RWPE2 (cell line): ENCODE data around the gene INPP5E.

Source experiments
- ATAC-seq: fragments of 200-7000 bp; cut with Tn5 transposase; 3 replicates; pipeline ENCODE4 v1.9.1; 2021; ENCODE audit warnings: low read depth
- DNase-seq: peaks from one replicate; pipeline ENCODE4 v3.0.0-alpha.2; 2020; ENCODE audit warnings: low spot score
- H3K27ac ChIP-seq: fragments of 450-650 bp; 2 replicates; pipeline ENCODE4 v1.5.1; 2017; ENCODE audit warnings: mild to moderate bottlenecking; ENCODE audit not compliant: poor library complexity, severe bottlenecking
- H3K27me3 ChIP-seq: fragments of 250-450 bp; sonication (Bioruptor Pico); 2 replicates; pipeline ENCODE4 v1.5.1; 2021; ENCODE audit warnings: mild to moderate bottlenecking, moderate library complexity; ENCODE audit not compliant: insufficient read depth, poor library complexity, severe bottlenecking
- H3K36me3 ChIP-seq: fragments of 250-450 bp; sonication (Bioruptor Pico); 2 replicates; pipeline ENCODE4 v1.5.1; 2020; ENCODE audit warnings: low read depth, mild to moderate bottlenecking, moderate library complexity
- H3K4me1 ChIP-seq: fragments of 250-450 bp; sonication (Bioruptor Pico); 2 replicates; pipeline ENCODE4 v1.5.1; 2021; ENCODE audit warnings: mild to moderate bottlenecking, moderate library complexity; ENCODE audit not compliant: insufficient read depth, poor library complexity, severe bottlenecking
- H3K4me3 ChIP-seq: fragments of 250-450 bp; sonication (Bioruptor Pico); 2 replicates; pipeline ENCODE4 v1.5.1; 2021; ENCODE audit warnings: mild to moderate bottlenecking, moderate library complexity; ENCODE audit not compliant: severe bottlenecking
- H3K9me3 ChIP-seq: fragments of 250-450 bp; sonication (Bioruptor Pico); 2 replicates; pipeline ENCODE4 v1.5.1; 2021; ENCODE audit warnings: mild to moderate bottlenecking, moderate library complexity; ENCODE audit not compliant: severe bottlenecking
- TF ChIP-seq, protein P1 (sequence below): fragments of 450-650 bp; IDR thresholded peaks from one replicate; pipeline ENCODE4 v1.5.1; 2017; ENCODE audit warnings: mild to moderate bottlenecking, moderate library complexity; ENCODE audit not compliant: poor library complexity, severe bottlenecking

INPP5E gene

DNA sequence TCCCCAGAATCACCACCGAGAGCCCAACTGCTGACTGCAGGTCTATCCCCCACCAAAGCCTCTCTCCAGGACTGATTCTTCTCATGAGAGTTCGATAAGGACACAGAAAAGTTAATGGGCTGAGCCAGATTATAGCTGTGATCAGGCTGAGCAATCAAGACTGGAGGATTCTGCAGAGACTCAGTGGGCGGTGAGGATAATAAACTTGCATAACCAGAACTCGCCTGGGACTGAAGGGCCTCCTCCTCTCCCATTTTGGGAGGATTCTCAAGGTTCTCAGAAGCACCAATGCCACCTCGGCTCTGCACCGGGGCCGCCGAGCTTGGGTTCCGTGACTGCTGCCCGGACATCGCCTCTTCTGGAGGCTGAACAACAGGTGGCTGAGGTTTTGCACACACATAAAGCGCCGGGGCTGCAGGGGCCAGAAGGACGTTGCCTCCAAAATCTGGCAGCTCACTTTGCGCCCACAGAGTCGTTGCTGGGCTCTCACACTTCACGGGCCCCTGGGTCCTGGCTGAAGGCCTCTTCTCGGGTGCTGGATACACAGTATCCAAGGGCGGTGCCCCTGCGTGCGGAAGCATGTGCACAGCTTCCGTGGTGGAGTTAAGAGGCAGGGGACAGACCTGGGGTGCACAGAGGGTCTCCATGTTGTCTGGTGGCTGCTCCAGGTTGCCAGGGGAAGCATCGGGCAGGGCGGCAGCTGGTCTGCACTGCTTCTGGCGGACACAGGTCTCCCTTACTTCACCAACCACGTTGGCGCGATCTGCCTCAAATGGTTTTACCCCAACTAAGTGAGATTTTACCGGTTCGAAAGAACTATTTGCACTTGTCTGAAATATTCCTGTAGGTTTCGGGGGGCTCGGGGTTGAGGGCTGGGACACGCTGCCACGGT is 35.6 kb upstream of the INPP5E start:
- Histone ChIP-seq H3K4me1 (no peaks in the 10 kb centered on the region), H3K9me3 (no peaks in the 10 kb centered on the region), H3K4me3 (no peak overlapping the region), H3K36me3 (peaks cover 99% of the 10 kb centered on the region), H3K27me3 (no peaks in the 10 kb centered on the region), H3K27ac (no peak overlapping the region)
- ATAC-seq, result no peak
- TF ChIP-seq, protein P1, sequence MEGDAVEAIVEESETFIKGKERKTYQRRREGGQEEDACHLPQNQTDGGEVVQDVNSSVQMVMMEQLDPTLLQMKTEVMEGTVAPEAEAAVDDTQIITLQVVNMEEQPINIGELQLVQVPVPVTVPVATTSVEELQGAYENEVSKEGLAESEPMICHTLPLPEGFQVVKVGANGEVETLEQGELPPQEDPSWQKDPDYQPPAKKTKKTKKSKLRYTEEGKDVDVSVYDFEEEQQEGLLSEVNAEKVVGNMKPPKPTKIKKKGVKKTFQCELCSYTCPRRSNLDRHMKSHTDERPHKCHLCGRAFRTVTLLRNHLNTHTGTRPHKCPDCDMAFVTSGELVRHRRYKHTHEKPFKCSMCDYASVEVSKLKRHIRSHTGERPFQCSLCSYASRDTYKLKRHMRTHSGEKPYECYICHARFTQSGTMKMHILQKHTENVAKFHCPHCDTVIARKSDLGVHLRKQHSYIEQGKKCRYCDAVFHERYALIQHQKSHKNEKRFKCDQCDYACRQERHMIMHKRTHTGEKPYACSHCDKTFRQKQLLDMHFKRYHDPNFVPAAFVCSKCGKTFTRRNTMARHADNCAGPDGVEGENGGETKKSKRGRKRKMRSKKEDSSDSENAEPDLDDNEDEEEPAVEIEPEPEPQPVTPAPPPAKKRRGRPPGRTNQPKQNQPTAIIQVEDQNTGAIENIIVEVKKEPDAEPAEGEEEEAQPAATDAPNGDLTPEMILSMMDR, result no peak
- no peak for DNase-seq

DNA sequence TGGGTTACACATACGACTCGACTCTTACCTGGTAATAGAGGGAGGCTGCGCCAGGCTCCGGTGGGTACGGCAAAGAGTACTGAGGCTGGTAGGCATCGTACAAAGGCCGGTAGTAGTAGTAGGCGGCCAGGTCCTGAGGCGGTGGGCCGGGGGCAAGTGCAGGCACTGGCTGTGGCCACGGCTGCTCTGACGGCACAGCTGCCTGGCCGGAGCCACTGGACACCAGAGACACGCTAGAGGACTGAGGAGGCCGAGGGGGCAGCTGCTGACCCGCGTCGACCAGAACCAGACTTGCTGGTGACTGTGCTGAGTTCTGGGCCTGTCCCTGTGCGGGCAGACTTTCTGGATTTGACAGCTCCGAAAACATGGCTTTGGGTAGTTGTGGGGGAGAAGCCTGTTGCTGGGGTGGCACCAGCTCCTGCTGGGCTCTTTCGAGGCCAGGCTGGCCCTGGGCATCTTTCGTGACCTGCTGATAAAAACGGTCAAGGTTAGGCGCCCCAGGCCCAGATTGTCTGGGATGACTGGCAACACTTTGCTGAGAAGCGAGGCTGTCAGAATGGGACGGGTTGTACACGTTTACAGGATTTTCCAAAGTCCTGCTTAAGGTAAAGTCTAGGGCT is 34.5 kb upstream of the INPP5E start:
- Histone ChIP-seq H3K27me3 (no peaks in the 10 kb centered on the region), H3K9me3 (no peaks in the 10 kb centered on the region), H3K27ac (no peak overlapping the region), H3K4me1 (no peaks in the 10 kb centered on the region), H3K36me3 (peaks cover 99% of the 10 kb centered on the region), H3K4me3 (no peak overlapping the region)
- TF ChIP-seq, protein P1, result no peak
- DNase-seq (no peak), ATAC-seq (no peak)

DNA sequence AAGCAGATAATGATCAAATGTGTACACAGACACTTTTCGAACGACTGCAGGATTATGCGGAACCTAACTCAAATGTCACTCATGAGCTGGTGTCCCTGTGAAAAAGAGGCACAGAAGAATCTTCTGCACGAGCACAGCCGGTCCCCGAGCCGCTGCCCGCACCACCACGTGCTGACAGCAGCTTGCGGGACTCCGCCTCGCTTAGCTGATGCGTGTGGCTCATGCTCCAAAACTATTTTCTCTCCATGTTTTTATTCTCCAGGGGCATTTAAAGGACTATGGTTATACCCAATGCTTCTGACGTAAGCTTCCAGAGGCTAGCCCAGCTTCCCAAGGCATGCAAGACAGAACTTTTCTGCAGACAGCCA is 33.7 kb upstream of the INPP5E start:
- no peak overlapping the region for H3K4me3 ChIP-seq
- H3K4me1 ChIP-seq, result no peaks in the 10 kb centered on the region
- H3K9me3 ChIP-seq, result no peaks in the 10 kb centered on the region
- ATAC-seq, result no peak
- no peak overlapping the region for H3K27ac ChIP-seq
- H3K27me3 ChIP-seq, result no peaks in the 10 kb centered on the region
- H3K36me3 ChIP-seq, result peaks cover 99% of the 10 kb centered on the region
- TF ChIP-seq, protein P1, result no peak
- no peak for DNase-seq

DNA sequence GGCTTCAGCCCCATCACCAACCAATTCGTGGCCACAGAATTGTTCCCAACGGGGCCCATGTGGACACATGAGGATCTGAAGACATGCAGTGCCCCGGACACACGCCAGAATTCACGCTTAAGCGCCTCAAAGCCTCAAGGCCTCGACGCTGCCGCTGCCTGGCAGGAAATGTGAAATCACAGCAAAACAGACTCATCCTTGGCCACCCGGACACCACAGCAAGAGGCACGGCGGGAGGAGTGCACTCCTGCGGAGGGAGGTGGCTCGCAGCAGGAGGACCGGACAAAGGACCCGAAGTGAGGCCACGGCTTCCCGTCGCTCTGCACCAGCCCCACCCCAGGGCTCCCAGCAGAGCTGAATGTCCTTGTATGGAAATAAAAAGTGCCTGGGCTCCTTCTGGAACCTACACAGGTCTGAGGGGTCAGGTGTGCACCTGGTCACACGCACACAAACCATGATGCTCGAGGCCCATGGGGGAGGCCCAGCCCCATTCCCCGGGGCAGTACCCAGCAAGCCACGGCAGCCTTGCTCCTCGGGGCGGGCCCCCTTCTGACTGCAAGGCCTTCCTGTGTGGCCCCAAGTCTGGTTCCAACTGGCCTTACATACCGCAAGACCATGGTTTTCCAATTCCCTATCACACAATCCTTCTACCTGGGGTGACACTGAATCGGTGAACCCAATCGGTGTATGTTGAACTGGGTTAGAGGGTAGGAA is 33.2 kb upstream of the INPP5E start:
- Histone ChIP-seq H3K27ac (no peak overlapping the region), H3K4me1 (no peaks in the 10 kb centered on the region), H3K9me3 (no peaks in the 10 kb centered on the region), H3K36me3 (peaks cover 100% of the 10 kb centered on the region), H3K27me3 (no peaks in the 10 kb centered on the region), H3K4me3 (no peak overlapping the region)
- TF ChIP-seq, protein P1, result no peak
- ATAC-seq (no peak), DNase-seq (no peak)
